NCI-H510A (cell line): ENCODE measurements around the gene CLBA1.

Experiments
- DNase-seq: peaks from one replicate; lab custom pipeline; 2025; lab: John Stamatoyannopoulos, UW

CLBA1 gene

DNA sequence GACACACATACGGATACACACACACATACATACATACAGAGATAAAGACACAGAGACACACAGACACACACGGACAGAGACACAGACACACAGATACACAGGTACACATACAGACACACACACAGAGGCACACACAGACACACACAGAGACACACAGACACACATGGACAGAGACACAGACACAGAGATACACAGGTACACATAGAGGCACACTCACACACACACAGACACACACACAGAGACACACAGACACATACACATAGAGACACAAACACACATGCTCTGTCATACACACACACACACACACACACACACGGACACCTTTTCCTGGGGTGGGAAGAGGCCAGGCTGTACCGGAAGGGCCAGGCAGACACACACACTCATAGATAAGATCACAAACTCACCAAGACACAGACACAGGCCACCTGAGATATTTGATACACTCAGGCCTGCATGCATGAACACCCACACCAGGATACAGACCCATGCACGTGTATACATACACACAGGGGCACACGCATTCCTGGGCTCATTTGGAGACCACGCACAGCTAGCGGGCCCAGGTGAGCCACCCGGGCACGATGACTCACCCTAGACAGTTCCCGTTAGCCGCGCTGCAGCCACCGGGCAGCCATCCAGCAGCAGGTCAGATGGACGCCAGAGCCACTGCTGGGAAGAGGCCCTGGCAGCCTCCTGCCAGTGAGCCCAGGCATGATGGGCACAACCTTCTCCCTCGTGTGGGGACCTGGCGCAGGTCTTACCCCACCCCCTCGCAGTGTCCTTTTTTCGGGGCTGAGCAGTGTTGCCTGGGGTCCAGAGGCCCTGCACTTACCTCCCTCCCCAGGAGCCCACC, 5.6 kb upstream of the CLBA1 start:
- no peak for DNase-seq

DNA sequence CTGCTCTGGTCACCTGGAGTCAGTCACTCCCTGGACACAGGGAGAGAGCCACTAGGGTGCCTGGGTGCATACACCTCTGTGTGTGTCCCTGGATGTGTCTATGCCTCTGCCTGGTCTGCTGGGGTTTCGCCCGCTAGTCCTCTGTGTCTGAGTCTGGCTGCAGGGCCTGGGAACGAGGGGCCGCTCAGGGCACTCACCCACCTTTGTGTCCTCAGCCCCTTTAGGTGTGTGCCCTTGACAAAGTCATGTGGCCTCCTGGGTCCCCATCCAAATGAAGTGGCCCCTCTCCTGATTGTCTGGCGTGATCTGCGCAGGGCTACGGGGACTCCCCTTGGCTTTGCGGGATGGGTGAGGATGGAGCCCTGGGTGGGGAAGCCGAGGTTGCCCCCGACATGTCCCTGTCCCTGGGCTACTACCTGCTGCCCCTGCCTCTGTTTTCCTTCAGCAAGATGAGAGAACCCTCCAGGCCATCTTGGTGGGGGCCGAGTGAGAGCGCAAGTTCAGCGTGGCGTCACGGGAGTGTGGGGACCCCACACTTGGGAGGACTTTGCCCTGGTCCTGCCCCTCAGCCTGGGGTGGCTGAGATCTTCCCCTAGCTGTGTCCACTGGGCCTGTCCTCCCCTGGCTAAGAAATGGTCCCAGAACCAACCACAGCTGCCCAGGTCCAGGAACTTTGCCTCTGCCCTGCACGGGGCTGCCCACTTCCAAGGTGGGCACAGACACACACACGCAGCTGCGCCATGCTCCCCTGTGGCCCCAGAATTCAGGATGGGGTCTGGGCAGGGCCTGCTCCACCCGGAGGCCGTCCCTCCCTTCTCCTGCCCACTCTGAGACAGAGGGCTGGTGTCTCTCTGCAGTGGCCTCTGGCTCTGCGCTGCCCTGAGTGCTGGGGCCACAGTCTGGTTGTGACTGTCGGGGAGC, 4.7 kb upstream of the CLBA1 start:
- DNase-seq: no peak

DNA sequence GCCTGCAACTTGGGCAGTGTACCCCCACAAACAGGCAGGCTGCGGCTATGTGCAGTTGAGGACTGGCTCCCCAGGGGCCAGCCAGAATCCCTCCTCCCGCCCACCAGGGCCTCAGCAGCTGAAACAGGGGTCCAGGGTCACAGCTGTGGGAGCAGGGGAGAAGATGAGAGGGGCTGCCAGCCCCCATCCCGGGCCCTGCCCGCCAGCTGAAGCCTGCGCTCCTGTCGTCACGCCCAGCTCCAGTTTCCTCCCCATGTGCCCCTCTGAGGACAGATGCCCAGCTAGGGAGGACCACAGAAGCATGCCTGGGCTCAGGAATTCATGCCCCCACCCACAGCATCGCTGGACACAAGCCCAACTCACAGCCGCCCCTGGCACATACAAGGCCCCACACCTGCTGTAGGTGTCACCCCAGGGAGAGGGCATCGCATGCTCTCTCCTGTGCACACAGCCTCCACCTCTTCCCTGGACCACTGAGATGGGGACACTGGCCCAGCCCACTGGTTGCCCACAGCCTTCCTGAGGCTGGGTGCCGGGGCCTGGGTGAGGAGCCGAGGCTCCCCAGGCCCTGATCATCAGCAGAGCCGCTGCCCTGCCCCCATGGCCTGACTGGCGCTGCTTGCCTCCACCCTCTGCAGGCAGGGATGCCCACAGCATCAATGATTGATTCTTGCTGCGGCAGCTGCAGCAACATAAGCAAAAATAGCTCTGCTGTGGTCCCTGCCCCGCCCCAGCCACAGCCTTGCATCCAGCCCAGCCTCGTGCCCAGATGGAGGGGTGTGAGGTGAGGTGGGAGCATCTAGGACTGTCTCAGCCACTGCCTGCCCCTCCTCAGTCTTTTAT, 3.7 kb upstream of the CLBA1 start:
- DNase-seq: no peak

DNA sequence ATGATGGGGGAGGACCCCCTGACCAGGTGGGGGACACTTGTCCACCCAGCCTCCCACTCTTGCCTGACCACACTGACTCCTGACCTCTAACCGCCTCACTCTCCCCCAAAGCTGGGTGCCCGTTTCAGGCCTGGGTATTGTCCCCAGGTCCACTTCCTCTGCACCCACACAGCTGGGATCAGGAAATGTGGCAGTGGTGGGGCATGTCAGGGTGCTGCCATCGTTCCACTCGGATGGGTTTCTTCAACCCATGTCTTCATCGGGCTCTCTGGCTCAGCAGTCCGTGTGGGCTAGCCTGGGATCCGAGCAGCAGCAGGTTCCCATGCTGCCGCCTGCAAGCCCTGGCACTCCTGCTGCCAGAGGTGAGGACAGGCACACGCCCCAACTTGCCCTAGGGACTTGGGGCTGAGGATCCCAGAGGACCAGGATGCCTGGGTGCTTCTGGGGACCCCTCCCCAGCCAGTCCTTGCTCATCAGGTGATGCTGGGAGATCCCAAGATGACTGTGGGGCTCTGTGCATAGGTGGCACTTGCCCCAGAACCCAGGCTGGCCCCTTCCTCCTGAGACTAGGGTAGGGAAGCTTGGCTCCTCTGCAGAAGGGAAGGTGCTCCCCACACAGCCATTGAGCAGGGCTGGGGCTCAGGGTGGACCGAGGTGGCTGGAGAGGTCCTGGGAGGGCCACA, 2.9 kb upstream of the CLBA1 start:
- DNase-seq: no peak

DNA sequence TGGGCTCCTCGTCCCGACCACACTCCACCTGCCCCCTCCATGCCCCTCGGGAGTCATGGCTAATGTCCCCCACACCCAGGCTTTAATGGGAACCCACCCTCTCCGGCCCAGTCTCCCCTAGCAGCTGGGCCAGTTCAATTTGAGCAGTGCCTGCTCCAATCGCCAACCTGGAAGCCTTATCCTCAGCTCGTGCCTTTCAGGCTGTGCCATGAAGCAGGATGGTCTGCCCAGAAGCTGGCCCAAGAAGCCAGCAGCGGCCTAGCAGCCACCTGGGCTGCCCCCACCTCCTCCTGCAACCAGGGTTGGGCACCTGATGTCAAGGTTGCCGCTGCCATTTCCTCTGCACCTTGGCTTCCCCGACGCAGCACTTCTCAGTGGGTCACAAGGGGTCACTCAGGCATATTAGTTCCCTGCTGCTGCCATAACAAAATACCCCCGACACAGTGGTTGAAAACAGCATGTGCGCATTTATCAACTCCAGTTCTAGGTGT, 2.3 kb upstream of the CLBA1 start:
- DNase-seq: no peak

DNA sequence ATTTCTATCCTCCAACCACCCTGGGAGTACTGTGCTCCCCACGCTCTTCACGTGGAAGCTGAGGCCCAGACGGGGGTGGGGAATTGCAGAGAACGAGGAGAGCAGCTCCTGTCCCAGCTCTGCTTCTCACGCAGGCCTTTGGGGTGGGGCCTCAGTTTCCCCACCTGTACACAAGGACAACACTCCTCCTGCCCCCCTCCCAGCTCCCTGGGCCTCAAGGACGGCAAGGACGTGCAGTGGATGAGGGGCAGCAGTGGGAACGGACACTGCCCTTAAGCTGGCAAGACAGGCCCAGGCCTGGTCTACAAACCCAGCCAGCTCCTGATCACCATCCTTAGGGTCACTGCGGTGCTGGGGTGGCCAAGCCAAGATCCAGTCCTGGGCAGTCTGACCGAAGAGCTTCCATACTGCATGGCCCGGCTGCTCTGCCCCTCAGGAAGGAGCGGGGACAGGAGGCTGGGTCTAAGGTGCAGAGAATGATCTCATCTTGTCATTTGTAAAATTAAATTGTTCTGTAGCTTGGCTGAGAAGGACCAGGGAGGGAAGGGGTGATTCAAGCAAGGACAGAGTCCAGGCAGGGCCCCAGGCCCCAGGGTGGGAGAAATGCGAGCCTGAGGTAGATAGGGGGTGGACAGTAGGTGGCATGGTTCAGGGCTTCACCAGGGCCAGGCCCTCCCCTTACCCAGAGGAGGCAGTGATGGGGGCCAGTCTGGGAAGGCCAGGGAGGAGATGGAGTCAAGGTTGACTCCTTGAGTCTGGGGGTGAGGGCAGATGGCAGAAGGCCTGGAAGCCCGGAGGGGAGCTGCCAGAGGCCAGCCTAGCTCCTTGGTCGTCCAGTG, 1.3 kb upstream of the CLBA1 start:
- DNase-seq: no peak

DNA sequence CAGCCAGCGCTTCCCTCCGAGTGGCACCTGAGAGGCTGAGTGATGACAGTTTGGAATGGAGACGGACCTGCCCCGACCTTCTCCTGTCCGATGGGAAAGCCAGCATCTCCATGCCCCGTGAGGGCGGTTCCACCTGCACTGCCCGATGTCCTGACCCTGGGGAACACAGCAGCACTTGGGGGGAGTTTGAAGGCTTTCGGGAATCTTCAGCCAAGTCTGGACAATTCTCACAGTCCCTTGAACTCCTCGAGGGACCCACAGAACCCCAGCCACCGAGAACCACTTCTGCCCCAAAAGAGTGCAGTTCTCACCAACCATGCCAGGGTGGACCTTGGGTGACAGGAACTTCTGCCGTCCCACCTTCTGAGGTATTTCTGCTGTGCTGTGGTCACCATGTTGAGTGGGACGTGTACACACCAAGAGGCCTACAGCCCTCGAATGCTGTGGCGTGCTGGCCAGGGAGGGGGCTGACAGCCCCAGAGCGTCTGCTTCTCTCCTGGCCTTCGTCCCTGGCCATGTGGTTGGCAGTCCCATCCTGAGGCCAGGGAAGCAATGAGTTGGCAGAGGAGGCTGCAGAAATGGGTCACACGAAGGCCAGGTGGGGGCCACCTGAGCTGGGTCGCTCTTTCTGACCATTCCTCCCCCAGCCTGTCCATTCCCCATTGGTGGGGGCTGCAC, 1.0 kb downstream of the CLBA1 start:
- DNase-seq: no peak

DNA sequence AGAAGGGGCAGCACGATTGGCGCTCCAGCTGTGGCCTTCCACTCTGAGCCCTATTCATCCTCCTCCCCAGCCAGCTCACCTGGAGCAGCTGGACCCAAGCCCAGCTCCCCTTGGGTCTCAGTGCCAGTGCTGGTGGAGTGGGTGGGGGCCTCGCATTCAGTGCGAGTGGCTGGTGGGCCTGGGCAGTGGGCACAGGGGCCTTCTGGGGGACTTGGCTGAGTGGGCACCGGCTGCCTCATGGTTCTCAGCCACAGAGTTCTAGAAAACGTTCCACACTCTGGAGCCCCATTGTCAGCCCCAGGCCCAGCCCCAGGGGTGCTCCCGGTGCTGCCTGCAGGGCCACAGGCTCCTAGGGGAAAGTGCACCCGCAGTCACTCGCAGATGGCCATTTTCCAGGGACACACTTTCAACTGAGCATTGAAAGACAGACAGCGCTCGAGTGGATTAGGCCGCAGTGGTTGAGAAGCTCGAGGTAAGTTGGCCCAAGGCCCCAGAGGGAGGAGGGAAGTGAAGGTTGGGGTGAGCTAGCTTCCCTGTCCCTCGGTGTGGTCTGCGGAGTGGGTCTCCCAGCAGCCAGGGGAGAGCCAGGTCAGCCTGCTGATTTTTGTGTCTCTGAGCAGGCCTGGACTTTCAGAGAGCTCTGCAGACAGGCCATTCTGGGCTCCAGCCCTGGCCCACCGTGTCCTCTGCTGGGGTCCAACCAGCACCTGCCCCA, 3.8 kb downstream of the CLBA1 start:
- no peak for DNase-seq

DNA sequence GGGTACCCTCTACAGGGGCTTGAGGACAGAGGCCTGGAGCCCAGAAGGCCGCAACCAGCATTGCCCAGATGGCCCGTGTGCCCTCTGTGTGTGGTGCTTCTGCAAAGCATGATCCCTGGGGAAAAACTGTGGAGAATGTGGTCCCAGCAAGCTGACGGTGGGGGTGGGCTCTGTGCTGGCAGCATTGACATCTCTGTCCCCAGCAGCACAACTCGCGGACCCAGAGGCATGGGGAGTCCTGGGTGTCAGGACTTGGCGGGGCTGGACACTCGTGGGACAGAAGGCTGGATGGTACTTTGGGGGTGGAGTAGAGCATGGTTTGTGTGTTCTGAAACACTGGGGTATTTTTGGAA, 4.3 kb downstream of the CLBA1 start:
- DNase-seq: no peak

DNA sequence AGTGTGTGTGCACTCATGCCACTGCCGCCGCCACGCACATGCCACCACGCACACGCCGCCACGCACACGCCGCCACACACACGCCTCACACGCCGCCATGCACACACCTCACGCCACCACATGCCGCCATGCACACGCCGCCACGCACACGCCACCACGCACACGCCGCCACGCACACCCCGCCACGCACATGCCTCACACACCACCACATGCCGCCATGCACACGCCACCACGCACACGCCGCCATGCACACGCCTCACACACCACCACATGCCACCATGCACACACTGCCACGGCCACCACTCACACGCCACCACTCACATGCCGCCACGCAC, 6.3 kb downstream of the CLBA1 start:
- DNase-seq: no peak

DNA sequence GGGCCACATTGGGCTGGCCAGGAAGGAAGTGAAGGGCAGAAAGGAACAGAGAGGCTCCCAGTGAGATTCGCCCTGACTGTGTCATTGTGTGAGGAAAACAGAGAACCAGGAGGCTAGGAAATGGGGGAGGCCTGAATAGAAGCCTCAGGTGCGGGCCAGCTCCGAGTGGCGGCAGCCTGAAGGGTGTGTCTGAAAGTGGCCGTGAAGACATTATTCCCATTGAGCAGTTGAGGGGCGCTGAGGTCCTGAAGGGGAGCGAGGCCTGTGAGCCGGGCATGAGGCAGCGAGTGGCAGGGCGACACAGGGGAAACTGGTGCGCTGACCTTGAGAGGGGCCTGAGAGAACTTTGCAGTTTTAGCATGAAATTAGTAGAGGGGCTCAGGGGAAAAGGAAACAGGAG, 6.9 kb downstream of the CLBA1 start:
- no peak for DNase-seq

DNA sequence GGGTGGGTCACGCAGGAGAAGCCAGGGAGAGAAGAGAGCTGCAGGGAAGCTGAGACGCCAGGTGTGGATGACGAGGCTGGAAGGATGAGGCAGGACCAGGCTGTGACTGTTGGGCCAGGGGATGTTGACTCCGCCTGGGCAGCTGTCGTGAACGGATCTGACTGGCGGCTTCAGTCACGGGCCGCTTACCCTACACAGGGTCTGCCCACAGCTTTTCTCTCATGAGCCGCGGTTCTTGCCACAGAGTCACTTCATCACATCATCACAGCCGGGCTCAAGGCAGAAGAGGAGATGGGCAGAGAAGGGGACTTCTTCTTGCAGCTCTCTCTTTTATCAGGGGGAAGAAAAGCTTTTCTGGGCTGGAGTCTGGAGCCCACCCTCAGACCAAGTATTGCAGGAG, 7.7 kb downstream of the CLBA1 start:
- DNase-seq: no peak

DNA sequence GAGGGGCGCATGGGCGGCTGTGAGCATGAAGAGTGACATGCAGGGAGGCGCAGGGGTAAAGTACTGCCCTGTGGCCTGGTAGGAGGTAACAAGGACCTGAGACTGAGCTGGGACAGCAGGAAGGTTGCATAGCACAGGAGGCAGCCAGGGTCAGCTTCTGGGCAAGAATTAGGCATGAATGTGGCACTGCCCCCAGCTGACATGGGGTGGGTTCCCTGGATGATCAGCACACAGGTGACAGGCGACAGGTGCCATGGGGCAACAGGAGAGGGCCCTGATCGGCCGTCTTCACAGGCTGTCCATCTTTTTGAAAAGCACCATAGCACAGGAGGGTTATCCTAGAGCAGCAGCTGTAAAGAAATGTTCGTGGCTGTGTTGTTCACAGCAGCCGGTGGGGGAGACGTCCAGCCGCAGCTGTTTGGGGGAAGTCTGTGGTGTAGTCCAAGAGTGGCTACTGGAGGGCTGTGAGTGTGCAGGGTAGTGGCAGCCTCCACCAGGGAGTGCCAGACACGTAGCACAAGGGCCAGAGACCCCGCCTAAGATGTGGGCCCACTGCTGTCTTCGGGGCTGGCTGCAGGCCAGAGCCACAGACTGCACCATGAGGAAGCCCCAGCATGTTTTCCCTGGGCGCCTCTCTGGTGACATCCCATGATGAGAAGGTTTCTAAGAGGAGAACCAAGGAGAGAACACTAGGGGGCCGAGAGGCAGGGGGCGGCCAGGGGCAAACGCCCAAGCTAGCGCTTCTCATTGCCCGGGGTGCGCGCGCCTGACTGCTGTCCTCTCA, 8.4 kb downstream of the CLBA1 start:
- DNase-seq: no peak

DNA sequence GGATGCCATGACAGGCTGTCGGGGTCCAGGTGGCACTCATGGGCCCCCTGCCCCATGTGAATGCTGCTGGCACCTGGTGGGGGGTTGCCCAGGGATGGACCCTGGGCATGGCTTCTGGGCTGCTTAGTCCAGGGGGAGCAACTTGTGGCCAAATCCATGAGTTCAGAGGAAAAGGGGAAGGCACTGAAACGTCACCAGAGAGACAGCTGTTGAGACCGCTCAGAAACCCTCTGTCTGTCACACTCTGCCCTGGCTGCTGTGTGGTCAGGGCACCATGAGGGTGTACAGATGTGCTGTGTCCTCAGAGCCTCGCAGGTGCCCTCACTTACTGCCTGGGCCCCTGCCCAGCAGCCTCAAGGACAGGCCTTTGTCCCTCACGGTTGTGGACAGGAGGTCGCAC, 9.4 kb downstream of the CLBA1 start:
- no peak for DNase-seq

DNA sequence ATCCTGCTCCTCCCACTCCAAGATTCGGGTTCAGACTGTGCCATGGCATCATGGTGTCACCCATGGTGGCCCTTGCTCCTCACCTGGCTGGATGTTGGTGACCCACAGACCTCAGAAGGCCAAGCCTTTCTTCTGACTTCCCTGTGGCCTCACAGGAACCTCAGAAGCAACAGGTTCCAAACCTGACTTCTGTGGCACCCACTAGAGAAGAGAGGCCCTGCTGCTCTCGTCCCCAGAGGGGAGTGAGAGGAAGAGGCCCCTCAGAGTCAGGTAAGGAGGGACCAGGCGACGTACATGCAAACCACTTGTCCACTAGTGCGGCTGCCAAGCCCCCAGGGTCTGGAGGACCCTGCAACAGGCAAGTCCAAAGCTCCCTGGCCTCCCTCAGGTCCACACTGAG, 10.4 kb downstream of the CLBA1 start:
- DNase-seq: no peak

DNA sequence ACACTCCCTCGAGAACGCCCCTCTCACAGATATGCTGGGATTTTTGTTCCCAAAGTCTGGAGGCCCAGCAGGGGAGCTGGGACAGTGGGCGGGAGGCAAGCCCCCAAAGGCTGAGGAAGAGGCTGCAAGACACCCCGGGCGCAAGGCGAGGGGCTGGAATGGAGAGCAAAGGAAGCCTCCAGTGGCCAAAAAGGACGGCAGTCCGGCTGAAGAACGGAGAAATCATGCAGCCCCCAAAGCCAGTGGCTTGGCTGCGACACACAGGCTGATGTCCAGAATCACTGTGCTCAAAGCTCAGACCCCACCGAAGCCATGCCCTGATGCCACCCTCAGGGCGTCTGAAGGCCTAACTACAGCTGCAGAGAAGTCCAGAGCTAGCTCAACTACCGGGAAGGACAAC, 10.9 kb downstream of the CLBA1 start:
- DNase-seq: no peak

DNA sequence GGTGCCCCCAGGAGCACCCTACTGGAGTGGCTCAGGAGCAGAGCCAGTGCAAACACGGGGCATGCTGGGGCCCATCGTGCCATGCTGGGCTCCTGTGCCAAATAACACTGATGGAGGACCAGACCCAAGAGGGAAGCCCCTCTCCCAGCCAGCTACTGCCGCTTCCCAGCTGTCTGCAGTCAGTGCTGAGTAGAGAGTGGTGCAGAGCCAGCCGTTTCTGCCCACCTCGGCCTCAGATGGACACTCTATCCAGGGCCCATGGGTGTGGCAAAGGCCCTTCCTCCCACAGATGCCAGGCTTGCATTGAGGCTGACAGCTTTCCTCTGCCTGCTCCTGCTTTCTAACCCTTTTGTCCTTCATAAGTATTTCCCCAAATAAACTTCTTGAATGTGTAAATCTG, 13.2 kb downstream of the CLBA1 start:
- DNase-seq: no peak

DNA sequence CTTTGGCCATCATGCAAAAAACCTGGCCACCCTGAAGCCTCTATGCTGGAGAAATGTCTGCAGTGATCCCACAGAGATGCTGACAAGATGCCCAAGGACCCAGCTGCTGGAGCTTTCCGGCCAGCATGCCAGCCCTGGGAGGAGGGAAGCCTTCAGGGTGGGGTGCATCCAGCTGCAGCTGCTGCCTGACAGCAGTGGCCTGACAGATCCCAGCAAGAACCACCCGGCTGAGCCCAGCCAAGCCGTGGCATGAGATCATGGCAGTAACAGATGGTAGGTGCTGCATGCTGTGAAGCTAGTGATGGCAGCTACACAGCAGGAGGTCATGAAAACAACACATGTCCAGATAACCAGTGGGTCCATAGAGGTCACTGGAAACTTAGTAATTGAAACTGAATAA, 13.8 kb downstream of the CLBA1 start:
- DNase-seq: no peak
